GM18867 (cell line): ENCODE measurements around the gene BFSP2.
A peak's percentile ranks its signal among the peaks of the same experiment; 100 is the strongest.

ENCODE experiments used
- ATAC-seq: cut with Tn5 transposase; IDR thresholded peaks from one replicate; pipeline ENCODE4 v1.9.1; 2021; ENCODE audit warnings: mild to moderate bottlenecking, moderate library complexity; ENCODE audit not compliant: unreplicated experiment

The BFSP2 gene, protein sequence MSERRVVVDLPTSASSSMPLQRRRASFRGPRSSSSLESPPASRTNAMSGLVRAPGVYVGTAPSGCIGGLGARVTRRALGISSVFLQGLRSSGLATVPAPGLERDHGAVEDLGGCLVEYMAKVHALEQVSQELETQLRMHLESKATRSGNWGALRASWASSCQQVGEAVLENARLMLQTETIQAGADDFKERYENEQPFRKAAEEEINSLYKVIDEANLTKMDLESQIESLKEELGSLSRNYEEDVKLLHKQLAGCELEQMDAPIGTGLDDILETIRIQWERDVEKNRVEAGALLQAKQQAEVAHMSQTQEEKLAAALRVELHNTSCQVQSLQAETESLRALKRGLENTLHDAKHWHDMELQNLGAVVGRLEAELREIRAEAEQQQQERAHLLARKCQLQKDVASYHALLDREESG

DNA sequence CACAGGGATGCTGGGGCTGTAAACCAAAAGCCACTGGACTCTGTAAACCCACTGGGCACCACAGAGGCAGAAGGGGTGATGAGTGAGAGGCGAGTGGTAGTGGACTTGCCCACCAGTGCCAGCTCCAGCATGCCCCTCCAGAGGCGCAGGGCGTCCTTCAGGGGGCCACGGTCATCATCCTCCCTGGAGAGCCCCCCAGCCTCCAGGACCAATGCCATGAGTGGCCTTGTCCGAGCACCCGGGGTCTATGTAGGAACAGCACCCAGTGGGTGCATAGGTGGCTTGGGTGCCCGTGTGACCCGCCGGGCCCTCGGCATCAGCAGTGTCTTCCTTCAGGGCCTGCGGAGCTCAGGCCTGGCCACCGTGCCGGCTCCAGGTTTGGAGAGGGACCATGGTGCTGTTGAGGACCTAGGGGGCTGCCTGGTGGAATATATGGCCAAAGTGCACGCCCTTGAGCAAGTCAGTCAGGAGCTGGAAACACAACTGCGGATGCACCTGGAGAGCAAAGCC is at the start of gene BFSP2:
BFSP2 (plus strand) TSS at position 51 of the 510 bp plus-strand sequence; CDS start at position 79, 28 bp downstream.
- no peak for ATAC-seq

- no peak for ATAC-seq
These were observed 45.1 kb upstream of the BFSP2 start for GRCh38 chr3:133354721-133355120.

DNA sequence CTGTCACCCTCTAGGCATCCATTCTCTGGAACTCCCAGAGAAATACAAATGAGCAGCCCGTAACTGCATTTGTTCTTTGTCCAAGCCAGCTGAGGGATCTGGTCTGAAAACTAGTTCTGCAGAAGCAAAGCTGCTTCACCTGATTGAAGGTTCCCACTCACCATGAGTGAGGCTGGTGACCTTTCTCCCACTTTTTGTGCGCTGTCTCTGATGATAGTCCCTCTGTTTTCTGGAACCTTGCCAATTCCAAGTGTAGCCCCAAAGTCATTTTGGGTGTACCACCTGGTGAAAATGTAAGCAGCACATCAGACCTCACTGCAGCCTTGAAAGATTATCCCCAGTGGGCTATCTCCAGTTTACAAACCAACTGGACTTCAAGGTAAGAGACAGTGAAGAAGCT is 39.4 kb upstream of the BFSP2 start:
- no peak for ATAC-seq

DNA sequence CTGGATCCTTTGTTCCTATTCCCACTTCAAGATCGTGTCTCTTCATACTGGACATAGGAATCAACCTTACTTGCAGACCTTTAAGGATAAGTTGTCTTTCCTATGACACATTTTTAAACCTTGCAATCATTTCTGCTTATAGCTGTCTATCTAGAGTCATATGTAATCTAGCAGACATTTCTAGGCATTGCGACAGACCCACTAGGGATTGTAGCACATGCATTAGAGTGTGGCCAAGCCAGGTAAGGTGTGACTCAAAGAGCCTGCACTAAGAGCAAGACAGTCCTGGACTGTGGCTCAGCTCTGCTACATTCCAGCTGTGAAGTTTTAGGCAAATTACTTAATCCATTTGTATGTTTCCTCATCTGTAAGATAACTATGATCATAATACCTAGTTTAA is 38.8 kb upstream of the BFSP2 start:
- ATAC-seq: no peak

- no peak for ATAC-seq
These were observed 38.4 kb upstream of the BFSP2 start for GRCh38 chr3:133361435-133361834.

DNA sequence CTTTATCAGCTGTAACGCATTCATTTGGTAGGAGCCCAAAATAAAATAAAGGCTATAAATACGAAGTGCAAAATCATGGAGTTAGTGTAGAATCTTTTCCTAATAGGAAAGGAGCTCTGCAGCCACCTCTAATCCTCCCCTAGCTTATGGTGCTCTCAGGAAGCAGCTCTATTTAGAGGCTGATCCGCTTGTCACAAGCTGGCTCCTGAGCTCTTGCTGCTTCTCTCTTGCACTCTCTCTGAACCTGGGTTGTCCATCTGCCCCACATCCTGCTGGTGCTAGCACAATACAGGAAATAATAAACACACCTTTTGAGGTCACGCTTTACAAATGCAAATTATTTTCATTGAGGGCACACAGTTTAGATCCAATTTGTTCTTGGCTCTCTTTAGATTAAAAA is 37.3 kb upstream of the BFSP2 start:
- no peak for ATAC-seq

- ATAC-seq: no peak
These were observed 35.2 kb upstream of the BFSP2 start for GRCh38 chr3:133364704-133365103.

GRCh38 chr3:133366921-133367320 is 32.9 kb upstream of the BFSP2 start:
- ATAC-seq: no peak

GRCh38 chr3:133367403-133367802 is 32.5 kb upstream of the BFSP2 start:
- ATAC-seq: no peak

GRCh38 chr3:133367956-133368355 is 31.9 kb upstream of the BFSP2 start:
- no peak for ATAC-seq

DNA sequence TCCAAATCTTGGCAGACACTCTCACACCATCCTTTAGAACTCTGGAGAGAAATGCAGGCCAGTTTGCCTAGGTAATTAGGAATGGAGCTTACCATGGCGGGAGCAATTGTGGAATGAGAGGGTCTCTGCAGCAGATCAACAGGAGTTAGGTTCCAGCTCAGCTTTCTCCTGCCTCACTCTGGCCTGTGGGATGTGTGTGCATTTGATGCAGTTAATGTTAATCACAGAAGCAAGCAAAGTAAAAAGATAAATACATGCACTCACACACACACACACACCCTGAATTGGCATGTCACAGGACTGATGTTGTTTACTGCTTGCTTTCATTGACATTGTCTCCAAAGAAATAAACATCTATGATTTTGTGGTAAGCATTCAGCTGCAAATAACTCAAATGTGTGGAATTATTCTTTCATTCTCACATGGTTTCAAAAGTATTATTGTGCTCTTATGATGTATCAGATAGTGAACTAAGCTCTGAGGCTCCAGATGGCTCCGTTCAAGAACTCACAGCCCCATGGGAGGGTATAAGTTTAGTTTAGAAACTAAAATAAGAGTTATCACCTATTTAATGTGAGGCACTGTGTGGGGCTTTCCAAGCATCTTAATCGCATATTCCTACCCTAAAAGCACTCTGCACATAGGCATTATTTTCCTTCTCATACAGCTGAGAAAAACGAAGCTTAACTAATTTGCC is 31.3 kb upstream of the BFSP2 start:
- ATAC-seq: no peak

GRCh38 chr3:133369068-133369440 is 30.8 kb upstream of the BFSP2 start:
- no peak for ATAC-seq

DNA sequence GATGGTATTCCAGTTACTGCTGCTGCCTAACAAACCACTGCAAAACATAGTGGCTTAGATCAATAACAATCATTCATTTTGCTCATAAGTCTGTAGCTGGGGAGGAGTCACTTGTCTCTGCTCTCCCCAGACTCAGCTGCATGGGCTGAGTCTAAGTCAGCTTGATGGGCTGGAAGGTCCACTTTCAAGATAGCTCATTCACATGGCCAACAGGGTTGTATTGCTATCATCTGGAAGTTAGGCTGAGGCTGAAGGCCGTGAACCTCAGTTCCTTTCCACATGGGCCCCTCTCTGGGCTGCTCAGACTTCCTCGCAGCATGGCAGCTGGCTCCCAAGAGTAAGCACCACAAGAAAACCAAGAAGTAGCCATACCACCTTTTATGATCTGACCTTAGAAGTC is 28.7 kb upstream of the BFSP2 start:
- no peak for ATAC-seq

DNA sequence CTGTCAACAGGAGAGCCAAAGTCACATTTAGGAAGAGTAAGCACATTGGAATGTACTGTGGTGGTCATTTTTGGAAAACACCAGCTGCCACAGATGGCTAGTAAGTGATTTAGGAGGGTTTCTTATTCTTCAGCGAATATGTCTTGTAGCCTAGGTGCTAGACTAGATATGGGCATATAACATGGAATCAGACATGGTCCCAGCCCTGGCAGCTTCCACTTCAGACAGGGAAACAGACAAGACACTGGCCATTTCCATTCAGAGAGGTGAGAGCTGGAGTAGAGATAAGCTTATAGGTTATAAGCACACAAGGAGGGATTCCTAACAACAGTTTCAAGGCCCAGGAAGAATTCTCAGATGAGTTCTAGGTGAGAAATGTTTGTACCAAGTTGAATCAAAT is 28.2 kb upstream of the BFSP2 start:
- ATAC-seq: no peak

DNA sequence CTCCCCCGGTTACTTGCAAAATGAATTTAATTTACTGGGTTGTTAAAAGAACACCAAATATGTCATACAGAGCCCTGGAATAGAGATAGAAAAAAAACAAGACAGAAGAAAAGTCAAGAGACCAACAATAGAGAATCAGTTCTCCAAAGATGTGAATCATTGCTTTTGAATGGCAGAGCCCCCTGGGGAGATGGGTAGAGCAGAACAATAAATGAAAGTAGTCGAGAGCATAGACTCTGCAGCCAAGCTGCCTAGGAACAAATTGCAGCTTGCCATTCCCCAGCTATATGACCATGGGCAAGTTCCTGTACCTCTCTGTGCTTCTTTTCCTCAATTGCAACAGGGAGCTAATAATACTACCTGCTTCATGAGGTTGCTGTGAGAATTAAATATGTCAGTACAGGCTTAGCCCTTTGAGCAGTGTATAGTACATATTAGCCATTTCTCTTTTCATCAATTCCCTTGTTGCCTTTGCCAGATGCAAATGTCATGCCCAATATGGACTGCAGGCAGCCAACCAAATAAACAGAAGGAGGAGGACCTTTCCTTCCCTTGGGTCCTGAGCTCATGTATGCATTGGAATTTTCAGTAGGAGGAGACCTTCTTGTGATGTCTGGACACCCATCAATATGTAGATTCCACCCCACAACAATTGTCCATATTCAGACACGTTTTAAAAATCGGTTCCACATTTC is 25.0 kb upstream of the BFSP2 start:
- no peak for ATAC-seq

DNA sequence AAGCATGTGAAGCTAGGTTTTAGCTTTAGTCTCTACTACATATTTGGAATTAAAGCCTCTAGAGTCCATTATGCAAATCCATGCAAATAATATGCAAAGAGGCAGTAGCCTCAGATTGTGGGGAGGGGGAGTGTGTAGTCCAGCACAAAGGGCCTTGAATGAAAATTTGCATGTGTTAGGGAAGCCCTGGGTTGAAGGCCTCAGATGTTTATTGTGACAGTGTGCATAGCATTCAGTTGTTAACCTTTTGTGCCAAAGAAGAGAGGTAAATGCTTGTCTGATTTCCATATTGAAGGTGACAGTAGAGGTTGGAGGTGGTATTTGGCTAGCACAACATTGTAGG is 24.5 kb upstream of the BFSP2 start:
- no peak for ATAC-seq

DNA sequence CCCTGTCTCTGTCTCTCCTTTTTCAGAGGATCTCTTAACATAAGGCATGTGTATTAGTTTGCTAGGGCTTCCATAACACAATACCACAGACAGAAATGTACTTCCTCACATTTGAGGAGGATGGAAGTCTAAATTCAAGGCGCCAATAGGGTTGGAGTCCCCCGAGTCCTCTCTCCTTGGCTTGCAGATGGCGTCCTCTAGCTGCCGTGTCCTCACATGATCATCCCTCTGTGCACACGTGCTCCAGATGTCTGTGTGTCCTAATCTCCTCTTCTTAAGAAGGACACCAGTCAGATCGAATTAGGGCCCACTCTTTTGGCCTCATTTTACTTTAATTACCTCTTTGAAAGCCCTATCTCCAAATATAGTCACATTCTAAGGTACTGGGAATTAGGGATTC is 23.0 kb upstream of the BFSP2 start:
- no peak for ATAC-seq

DNA sequence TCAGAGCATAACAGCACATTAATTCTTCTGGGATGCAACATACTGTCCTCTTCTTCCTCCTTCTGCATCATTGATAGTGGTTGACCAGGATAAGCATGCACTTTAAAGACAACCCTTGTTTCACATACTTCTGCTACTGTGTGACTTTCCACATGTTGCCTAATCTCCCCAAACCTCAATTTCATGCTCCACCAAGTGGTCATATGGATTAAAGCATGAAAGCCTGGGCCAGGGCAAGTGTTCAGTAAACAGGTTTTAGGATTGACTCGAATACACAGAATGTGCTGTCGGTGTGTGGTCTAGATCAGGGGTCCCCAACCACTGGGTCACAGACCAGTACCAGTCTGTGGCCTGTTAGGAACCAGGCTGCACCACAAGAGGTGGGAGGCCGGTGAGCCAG is 22.5 kb upstream of the BFSP2 start:
- peak; percentile 43 for ATAC-seq

DNA sequence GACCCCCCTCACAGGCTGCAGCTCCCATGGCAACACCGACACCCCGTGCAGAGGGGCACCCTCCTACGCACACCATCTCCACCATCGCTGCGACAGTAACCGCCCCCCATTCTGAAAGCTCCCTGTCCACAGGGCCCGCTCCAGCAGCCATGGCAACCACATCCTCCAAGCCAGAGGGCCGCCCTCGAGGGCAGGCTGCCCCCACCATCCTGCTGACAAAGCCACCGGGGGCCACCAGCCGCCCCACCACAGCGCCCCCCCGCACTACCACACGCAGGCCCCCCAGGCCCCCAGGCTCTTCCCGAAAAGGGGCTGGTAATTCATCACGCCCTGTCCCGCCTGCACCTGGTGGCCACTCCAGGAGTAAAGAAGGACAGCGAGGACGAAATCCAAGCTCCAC is 19.9 kb upstream of the BFSP2 start:
- no peak for ATAC-seq

DNA sequence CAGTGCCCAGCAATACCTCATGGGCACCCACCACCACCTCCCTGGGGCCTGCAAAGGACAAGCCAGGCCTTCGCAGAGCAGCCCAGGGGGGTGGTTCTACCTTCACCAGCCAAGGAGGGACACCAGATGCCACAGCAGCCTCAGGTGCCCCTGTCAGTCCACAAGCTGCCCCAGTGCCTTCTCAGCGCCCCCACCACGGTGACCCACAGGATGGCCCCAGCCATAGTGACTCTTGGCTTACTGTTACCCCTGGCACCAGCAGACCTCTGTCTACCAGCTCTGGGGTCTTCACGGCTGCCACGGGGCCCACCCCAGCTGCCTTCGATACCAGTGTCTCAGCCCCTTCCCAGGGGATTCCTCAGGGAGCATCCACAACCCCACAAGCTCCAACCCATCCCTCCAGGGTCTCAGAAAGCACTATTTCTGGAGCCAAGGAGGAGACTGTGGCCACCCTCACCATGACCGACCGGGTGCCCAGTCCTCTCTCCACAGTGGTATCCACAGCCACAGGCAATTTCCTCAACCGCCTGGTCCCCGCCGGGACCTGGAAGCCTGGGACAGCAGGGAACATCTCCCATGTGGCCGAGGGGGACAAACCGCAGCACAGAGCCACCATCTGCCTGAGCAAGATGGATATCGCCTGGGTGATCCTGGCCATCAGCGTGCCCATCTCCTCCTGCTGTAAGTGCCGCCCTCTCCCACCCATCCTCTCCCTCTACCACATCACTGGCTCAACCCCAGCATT is 19.2 kb upstream of the BFSP2 start:
- no peak for ATAC-seq
